ENCODE results near the gene NPAS2. TPM values are rescaled to one million over a fixed set of nuclear protein-coding genes. Genes with fewer than 3 reads are reported as not detected.

The NPAS2 gene
- total RNA-seq, 4 donors from 2014 or later: 14.1 to 45.8 (median 28.1) TPM

- no peak overlapping the region for H3K27ac ChIP-seq (replicated peaks in 1 of 4)
- H3K27me3 ChIP-seq: no peaks in the 10 kb centered on the region
- intact Hi-C loops (cut with DNase I): loop anchor here (5.0 kb wide), 1 partner anchor 227 kb away; no protein-coding TSS in a partner anchor
- 92% methylated on average over 6 of the region's 10 CpGs for WGBS
- no peak for TF ChIP-seq POLR2AphosphoS5 (IDR thresholded peaks at IDR 0.05)
- no peak for TF ChIP-seq CTCF (IDR thresholded peaks at IDR 0.05)
- no peak for TF ChIP-seq EP300 (IDR thresholded peaks at IDR 0.05)
- no peak for TF ChIP-seq POLR2A (IDR thresholded peaks at IDR 0.05; ENCODE audit: low read depth)
- H3K4me1 ChIP-seq: peaks cover 24 to 42% (median 28%) of the 10 kb centered on the region in 4 donors
- H3K4me3 ChIP-seq: no peak overlapping the region
- H3K9me3 ChIP-seq: no peaks in the 10 kb centered on the region
- H3K36me3 ChIP-seq: no peaks in the 10 kb centered on the region
- DNase-seq (ENCODE audit: extremely low spot score): no peak
Measured at GRCh38 chr2:100834221-100834620, 14.3 kb downstream of the NPAS2 start.

GRCh38 chr2:100835006-100835659 is 15.2 kb downstream of the NPAS2 start:
- H3K27me3 ChIP-seq: no peaks in the 10 kb centered on the region
- no peak overlapping the region for H3K27ac ChIP-seq (replicated peaks in 1 of 4)
- no peak for DNase-seq (ENCODE audit: extremely low spot score)
- H3K4me1 ChIP-seq: peaks cover 24 to 42% (median 28%) of the 10 kb centered on the region in 4 donors
- no peaks in the 10 kb centered on the region for H3K9me3 ChIP-seq
- 85% methylated on average over 16 of the region's 16 CpGs for WGBS
- no peak for TF ChIP-seq POLR2A (IDR thresholded peaks at IDR 0.05; ENCODE audit: low read depth)
- TF ChIP-seq POLR2AphosphoS5 (IDR thresholded peaks at IDR 0.05): no peak
- no peak for TF ChIP-seq CTCF (IDR thresholded peaks at IDR 0.05)
- no peak for TF ChIP-seq EP300 (IDR thresholded peaks at IDR 0.05)
- H3K4me3 ChIP-seq: no peak overlapping the region
- intact Hi-C loops (cut with DNase I): no loop called here
- H3K36me3 ChIP-seq: no peaks in the 10 kb centered on the region

GRCh38 chr2:100840519-100840918 is 20.6 kb downstream of the NPAS2 start:
- H3K4me1 ChIP-seq: peaks cover 4 to 23% (median 6%) of the 10 kb centered on the region in 4 donors
- no peak for DNase-seq (ENCODE audit: extremely low spot score)
- no peaks in the 10 kb centered on the region for H3K36me3 ChIP-seq
- intact Hi-C loops (cut with DNase I): no loop called here
- TF ChIP-seq EP300 (IDR thresholded peaks at IDR 0.05) (no peak), POLR2AphosphoS5 (IDR thresholded peaks at IDR 0.05) (no peak), CTCF (IDR thresholded peaks at IDR 0.05) (no peak)
- H3K4me3 ChIP-seq: no peak overlapping the region
- H3K9me3 ChIP-seq: no peaks in the 10 kb centered on the region
- H3K27ac ChIP-seq (replicated peaks in 1 of 4): no peak overlapping the region
- WGBS: 71% methylated on average over 7 of the region's 7 CpGs
- no peaks in the 10 kb centered on the region for H3K27me3 ChIP-seq

- Histone ChIP-seq H3K4me1 (peaks cover 6 to 31% (median 11%) of the 10 kb centered on the region in 4 donors), H3K4me3 (no peak overlapping the region), H3K36me3 (no peaks in the 10 kb centered on the region), H3K27me3 (no peaks in the 10 kb centered on the region), H3K27ac (replicated peaks in 1 of 4) (no peak overlapping the region), H3K9me3 (no peaks in the 10 kb centered on the region)
- 92% methylated on average over 9 of the region's 9 CpGs for WGBS
- TF ChIP-seq CTCF (IDR thresholded peaks at IDR 0.05) (no peak), EP300 (IDR thresholded peaks at IDR 0.05) (no peak), POLR2AphosphoS5 (IDR thresholded peaks at IDR 0.05) (no peak), POLR2A (IDR thresholded peaks at IDR 0.05; ENCODE audit: low read depth) (no peak)
- no peak for DNase-seq (ENCODE audit: extremely low spot score)
- intact Hi-C loops (cut with DNase I): no loop called here
Measured at GRCh38 chr2:100842241-100842922, 22.4 kb downstream of the NPAS2 start.

All from esophagus muscularis mucosa (tissue), 4 donors.